Ovary (tissue), 9 donors: Measurements from ENCODE around the gene MAVS. TPM values are rescaled to one million over a fixed set of nuclear protein-coding genes. Genes with fewer than 3 reads are reported as not detected.

Experiments
- DNase-seq, 5 donors: peaks; one replicate each; pipeline ENCODE4 v3.0.0-alpha.2; 2019 to 2020
- H3K27ac ChIP-seq, 2 donors: fragments of 200-600 bp; one replicate each; pipeline versions ENCODE4 v1.5.1 to v1.8.0; 2019 to 2022
- H3K27me3 ChIP-seq: fragments of 200-600 bp; one replicate; pipeline ENCODE4 v1.8.0; 2022
- H3K36me3 ChIP-seq: fragments of 200-600 bp; sonication (generic); one replicate; pipeline ENCODE4 v1.5.1; 2019
- H3K4me1 ChIP-seq: one replicate; pipeline ENCODE4 v1.8.1; 2013; ENCODE audit warnings: mild to moderate bottlenecking, moderate library complexity; ENCODE audit not compliant: insufficient read depth
- H3K4me3 ChIP-seq: fragments of 200-600 bp; sonication (generic); one replicate; pipeline ENCODE4 v1.5.1; 2017
- H3K9me3 ChIP-seq, 2 donors: fragments of 200-600 bp in 1 of 2; sonication (generic) in 1 of 2; one replicate each; pipeline versions ENCODE4 v1.5.1 to v1.8.1; 2013 to 2019; ENCODE audit warnings: mild to moderate bottlenecking in 1 of 2, moderate library complexity in 1 of 2
- EP300 ChIP-seq: sonication (generic); formaldehyde crosslinking; IDR thresholded peaks from one replicate; pipeline ENCODE4 v1.6.1; 2017; ENCODE audit warnings: antibody characterized with exemption
- POLR2A ChIP-seq: fragments of 450-650 bp; IDR thresholded peaks from one replicate; pipeline ENCODE4 v1.6.1; 2017; ENCODE audit warnings: antibody characterized with exemption, mild to moderate bottlenecking, moderate library complexity
- WGBS, 3 donors: extraction: QIAGEN DNeasy Blood & Tissue Kit in 1 of 3; methylation state at CpG; one replicate each; pipeline versions ENCODE4 v1.1.5 to v1.1.7; 2013 to 2017; 5-methylcytosine and 5-hydroxymethylcytosine counted together
- intact Hi-C, 4 donors: fragments of 100-400 bp; cut with DNase I; formaldehyde crosslinking; loops; one replicate each; pipeline versions ENCODE4 v1.11.0 to v1.15.1; 2022 to 2023
- polyA plus RNA-seq, 2 donors: library from polyadenylated mRNA; stranded (reverse); fragments of 200-250 nt in 1 of 2; fragments of 350-450 nt in 1 of 2; fragmentation: Illumina TruSeq in 1 of 2; extraction: RNeasy Lipid Tissue Mini Kit (QIAGEN cat#74804) in 1 of 2; gene quantifications; one replicate each; pipeline ENCODE4 v1.2.3, GENCODE V29; 2013 to 2014
- total RNA-seq, 7 donors: library from RNA; depleted of rRNA in 2 of 7; stranded (reverse); fragments of >200 nt in 2 of 7; fragmentation: NEBNext Ultra II Directional in 3 of 7; extraction: Animal tissue kit (Norgen Biotek cat#: 25700) in 3 of 7; gene quantifications; one replicate each; pipeline versions ENCODE4 v1.1.0 to v1.2.4, GENCODE V29; 2016 to 2023
- TF ChIP-seq, protein P1 (sequence below), 3 donors: fragments of 450-650 bp in 2 of 3; fragments of 200-600 bp in 1 of 3; IDR thresholded peaks; one replicate each; pipeline versions ENCODE4 v1.5.1 to v1.8.0; 2016 to 2022; ENCODE audit warnings: antibody characterized with exemption in 3 of 3, mild to moderate bottlenecking in 1 of 3
- donor health status: DM: no; HTN: no; CAD: no; lungs with moderate emphysema.
- donor health status: DM: no; HTN: no; CAD: no.
- donor health status: Bipolar disorder and iron deficiency.
- donor health status: DM: yes; HTN: yes; CAD: no.
- donor health status: DM: no; HTN: no; CAD: no.
- donor health status: DM: yes; HTN: yes; CAD: no.

MAVS gene
- total and polyA plus RNA-seq, 9 donors = 14.2 to 50.5 (median 34.5) TPM

DNA sequence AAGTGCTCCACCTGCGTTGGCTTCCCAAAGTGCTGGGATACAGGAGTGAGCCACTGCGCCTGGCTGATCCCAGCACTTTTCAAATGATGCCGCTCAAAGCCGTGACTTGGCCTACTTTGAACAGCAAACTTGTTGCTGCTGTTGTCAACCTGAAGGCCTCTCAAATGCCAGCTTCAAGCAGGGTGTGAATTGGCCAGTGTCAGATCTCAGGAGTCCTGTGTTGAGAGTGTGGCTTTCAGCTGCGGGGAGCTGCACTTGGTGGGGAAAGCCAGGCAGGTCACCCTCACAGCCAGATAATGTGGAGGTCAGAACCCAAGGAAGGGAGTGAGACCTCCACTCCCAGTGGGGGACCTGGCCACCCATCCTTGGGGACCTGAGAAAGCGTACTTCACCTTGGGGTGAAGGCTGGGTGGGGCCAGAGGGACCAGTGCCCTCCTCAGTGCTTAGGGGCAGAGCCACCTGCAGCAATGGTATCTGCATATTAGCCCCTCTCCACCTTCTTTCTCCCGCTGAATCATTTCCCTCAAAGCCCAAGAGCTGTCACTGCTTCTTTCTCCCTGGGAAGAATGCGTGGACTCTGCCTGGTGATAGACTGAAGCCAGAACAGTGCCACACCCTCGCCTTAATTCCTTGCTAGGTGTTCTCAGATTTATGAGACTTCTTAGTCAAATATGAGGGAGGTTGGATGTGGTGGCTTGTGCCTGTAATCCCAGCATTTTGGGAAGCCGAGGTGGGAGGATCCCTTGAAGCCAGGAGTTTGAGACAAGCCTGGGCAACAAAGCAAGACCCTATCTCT lies 23.4 kb downstream of the MAVS start:
- no peaks in the 10 kb centered on the region for H3K4me1 ChIP-seq
- intact Hi-C loops = no loop called here
- no peak overlapping the region for H3K4me3 ChIP-seq
- no peaks in the 10 kb centered on the region for H3K9me3 ChIP-seq
- H3K36me3 ChIP-seq = no peaks in the 10 kb centered on the region
- DNase-seq = no peak
- H3K27me3 ChIP-seq = no peaks in the 10 kb centered on the region
- WGBS, 3 donors = 88 to 93% (median 88%) methylated on average over 10 of the region's 10 CpGs
- no peak overlapping the region for H3K27ac ChIP-seq
- TF ChIP-seq EP300 = no peak
- TF ChIP-seq, protein P1, sequence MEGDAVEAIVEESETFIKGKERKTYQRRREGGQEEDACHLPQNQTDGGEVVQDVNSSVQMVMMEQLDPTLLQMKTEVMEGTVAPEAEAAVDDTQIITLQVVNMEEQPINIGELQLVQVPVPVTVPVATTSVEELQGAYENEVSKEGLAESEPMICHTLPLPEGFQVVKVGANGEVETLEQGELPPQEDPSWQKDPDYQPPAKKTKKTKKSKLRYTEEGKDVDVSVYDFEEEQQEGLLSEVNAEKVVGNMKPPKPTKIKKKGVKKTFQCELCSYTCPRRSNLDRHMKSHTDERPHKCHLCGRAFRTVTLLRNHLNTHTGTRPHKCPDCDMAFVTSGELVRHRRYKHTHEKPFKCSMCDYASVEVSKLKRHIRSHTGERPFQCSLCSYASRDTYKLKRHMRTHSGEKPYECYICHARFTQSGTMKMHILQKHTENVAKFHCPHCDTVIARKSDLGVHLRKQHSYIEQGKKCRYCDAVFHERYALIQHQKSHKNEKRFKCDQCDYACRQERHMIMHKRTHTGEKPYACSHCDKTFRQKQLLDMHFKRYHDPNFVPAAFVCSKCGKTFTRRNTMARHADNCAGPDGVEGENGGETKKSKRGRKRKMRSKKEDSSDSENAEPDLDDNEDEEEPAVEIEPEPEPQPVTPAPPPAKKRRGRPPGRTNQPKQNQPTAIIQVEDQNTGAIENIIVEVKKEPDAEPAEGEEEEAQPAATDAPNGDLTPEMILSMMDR (IDR thresholded peaks at IDR 0.05) = no peak
- TF ChIP-seq POLR2A = no peak

DNA sequence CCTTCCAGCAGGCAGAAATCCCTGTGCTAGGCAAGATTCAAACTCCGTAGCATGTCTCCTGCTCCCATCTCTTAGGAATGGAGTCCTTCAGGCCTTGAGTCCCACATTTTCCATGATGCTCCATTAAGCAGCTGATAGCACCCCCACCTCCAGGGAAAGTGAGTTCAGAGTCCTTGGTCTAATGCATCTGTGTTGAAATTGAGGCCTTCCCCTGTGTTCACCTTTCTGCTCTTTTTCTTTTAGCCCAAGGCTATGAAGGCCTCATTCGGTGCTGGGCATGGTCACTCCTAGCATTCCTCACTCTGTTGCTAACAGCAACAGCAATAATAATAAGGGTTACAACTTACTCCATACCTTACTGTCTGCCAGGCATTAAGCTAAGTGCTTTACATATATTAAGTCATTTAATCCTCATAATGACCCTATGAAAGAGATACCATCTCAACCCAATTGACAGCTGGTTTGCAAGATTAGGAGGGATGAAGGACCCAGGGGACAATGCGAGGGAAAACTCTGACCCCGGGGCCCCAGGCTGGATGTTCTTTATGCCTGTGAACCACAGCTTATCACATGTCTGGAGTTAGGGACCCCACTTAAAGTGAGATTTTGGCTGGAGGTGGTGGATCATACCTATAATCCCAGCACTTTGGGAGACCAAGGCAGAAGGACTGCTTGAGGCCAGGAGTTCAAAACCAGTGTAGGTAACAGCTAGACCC lies 25.1 kb downstream of the MAVS start:
- Histone ChIP-seq H3K4me3 (no peak overlapping the region), H3K9me3 (no peaks in the 10 kb centered on the region), H3K27me3 (no peaks in the 10 kb centered on the region), H3K4me1 (no peaks in the 10 kb centered on the region), H3K27ac (no peak overlapping the region), H3K36me3 (no peaks in the 10 kb centered on the region)
- intact Hi-C loops = no loop called here
- TF ChIP-seq, protein P1 (IDR thresholded peaks at IDR 0.05) = no peak
- TF ChIP-seq POLR2A = no peak
- TF ChIP-seq EP300 = no peak
- 81 to 84% (median 83%) methylated on average over 4 of the region's 4 CpGs for WGBS, 3 donors
- no peak for DNase-seq

DNA sequence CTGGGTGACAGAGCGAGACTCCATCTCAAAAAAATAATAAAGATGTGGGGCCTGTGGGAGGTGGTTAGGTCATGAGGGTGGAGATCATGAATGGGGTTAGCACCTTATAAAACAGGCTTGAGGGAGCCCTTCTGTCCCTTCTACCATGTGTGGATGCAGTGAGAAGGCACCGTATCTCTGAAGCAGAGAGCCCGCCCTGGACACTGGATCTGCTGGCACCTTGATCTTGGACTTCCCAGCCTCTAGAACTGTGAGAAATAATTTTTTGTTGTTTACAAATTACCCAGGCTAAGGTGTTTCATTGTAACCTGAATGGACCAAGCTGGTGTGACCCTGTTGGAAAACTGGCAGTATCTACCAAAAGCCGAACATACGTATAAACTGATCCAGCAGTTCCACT lies 26.9 kb downstream of the MAVS start:
- no peak for TF ChIP-seq EP300
- TF ChIP-seq, protein P1 (IDR thresholded peaks at IDR 0.05) = no peak
- no peak for TF ChIP-seq POLR2A
- H3K36me3 ChIP-seq = no peaks in the 10 kb centered on the region
- no peak overlapping the region for H3K4me3 ChIP-seq
- 94 to 99% (median 98%) methylated on average over 5 of the region's 5 CpGs for WGBS, 3 donors
- H3K27me3 ChIP-seq = no peaks in the 10 kb centered on the region
- no peaks in the 10 kb centered on the region for H3K9me3 ChIP-seq
- intact Hi-C loops = no loop called here
- H3K27ac ChIP-seq = no peak overlapping the region
- no peaks in the 10 kb centered on the region for H3K4me1 ChIP-seq
- DNase-seq = no peak

DNA sequence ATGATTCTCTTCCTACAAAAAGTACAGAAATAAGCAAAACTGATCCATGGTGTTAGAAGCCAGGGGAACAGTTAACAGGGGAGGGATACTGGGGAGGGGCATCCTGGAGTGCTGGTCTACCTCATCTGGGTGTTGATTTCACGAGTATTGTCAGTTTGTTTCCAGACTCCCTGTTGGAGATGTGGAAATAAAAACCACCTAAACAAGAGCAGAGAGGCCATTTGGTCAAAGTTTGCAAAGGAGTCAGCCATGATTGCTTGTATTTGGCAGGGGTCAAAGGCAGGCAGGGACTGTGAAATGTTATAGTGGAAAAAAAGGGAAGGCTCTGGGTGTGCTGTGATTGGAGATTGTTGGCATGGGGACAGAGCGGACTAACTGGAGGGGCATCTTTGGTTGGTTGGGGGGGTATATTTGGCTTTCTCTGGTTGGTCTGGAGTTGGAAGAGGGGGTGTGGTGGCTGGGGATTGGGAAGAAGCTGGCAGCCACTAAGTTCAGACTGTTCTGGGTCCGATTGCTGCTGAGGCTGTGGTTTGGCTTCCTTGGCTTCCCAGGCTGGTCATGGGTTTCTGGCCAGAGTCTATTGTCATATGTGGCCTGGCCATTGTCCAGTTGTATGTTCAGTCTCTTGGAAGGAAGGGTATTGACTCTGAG lies 27.7 kb downstream of the MAVS start:
- no peak overlapping the region for H3K4me3 ChIP-seq
- WGBS, 3 donors = 56 to 61% (median 61%) methylated on average over 3 of the region's 3 CpGs
- H3K27ac ChIP-seq = no peak overlapping the region

More for the DNA sequence above, 27.7 kb downstream of the MAVS start:
- no peaks in the 10 kb centered on the region for H3K4me1 ChIP-seq
- TF ChIP-seq EP300 (no peak), POLR2A (no peak)
- TF ChIP-seq, protein P1 (IDR thresholded peaks at IDR 0.05) = no peak
- no peaks in the 10 kb centered on the region for H3K27me3 ChIP-seq
- intact Hi-C loops = no loop called here
- no peaks in the 10 kb centered on the region for H3K36me3 ChIP-seq
- no peaks in the 10 kb centered on the region for H3K9me3 ChIP-seq
- DNase-seq = no peak
